NB4 (cell line): ENCODE results near the gene PDCD11.

Source experiments
- CTCF ChIP-seq: IDR thresholded peaks from one replicate; pipeline ENCODE4 v1.5.1; 2012; ENCODE audit warnings: low read depth, low read length
- POLR2A ChIP-seq: IDR thresholded peaks from 2 replicates; pipeline ENCODE4 v1.6.1; 2011; ENCODE audit warnings: mild to moderate bottlenecking; ENCODE audit not compliant: insufficient read length; ENCODE audit errors: extremely low read depth

DNA sequence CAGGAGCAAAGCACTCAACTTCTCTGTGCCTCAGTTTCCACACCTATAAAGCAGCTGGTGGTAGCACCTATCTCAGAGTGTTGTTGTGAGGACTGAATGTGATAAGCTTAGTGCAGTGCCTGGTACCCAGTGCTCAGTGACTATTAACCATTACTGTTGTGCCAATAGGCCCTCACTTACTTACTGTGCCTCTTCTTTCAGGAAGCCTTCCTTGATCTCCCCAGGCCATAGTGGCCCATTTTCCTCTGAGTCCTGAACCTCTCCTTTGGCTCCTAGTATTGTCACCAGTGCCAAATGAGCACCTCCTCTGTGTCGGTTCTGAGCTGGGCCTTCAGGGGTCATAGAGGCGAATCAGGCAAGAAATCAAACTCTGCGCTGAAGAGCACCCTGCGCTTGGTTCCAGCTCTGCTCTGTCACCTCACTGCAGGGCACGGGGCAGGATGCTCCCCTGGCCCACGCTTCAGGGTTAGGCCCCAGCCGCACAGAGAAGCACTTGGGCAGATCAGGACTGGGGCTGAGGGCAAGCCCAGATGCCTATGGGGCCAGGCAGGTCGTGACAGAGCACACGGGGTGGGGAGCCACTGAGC lies 59.7 kb downstream of the PDCD11 start:
- no peak for TF ChIP-seq CTCF
- no peak for TF ChIP-seq POLR2A
